Pons (tissue), 1 donor: ENCODE results near the gene SLC29A3.

Experiments used
- DNase-seq: peaks from one replicate; pipeline ENCODE4 v3.0.0-alpha.2; 2016; ENCODE audit warnings: low spot score

SLC29A3 gene

GRCh38 chr10:71321386-71321785 lies 2.3 kb downstream of the SLC29A3 start:
- DNase-seq = no peak

GRCh38 chr10:71323407-71323806 lies 4.3 kb downstream of the SLC29A3 start:
- peak; percentile 31 for DNase-seq

DNA sequence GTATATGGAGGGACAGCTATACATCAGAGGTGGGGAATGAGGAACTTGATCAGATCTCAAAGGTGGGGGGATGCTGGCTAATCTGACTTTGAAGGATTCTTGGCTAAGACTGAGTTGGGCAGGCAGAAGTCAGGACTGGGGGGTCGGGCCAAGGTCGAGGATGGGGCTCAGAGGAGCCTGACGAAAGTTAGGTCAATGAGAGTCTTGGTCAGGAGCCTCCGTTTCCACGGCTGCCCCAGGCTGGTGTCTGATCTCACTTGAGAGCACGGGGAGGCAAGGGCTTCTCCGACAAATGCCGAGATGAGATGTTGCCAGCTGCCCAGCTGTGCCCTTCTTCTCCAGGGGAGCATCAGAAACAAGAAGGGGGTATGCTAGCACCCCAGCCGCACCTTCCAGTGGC lies 5.7 kb downstream of the SLC29A3 start:
- no peak for DNase-seq

DNA sequence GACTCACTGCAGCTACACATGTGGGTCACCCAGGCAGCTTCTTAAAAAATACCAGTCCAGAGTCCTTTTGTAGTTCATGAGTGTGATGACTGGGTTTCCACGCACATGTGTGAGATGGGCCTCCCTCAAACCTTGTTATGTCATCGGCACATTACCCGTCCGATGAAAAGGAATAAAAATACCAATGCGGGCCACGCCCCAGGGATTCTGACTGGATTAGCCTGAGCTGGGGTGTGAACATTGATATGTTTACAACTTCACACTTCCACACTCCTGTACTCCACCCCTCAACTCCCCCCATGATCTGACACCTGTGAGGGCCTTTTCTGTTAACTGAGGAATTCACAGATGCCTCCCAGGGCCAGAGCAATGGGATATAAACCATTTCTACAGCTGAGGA lies 6.2 kb downstream of the SLC29A3 start:
- no peak for DNase-seq

DNA sequence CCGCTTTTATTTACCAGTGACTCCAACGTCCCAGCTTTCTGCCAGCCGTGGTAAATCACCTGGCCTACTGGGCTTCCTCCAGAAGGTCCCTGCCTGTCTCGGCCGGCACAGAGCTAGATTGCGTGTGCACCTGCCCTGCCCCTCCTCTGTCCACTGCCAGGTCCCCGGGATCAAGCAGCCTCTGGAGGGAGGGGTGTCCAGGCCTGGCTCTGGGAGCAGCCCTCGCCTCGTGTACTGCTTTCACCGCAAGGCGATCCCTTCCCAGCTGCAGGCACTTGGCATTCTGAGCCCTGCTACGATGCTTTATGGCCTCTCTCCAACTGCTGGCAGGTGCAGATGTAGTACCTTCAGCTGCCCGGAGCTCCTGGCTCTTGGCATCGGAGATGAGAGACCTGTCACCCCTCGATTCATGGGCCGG lies 7.4 kb downstream of the SLC29A3 start:
- no peak for DNase-seq

- DNase-seq = no peak
Measured at GRCh38 chr10:71330789-71331404, 11.8 kb downstream of the SLC29A3 start.

GRCh38 chr10:71331736-71332135 lies 12.7 kb downstream of the SLC29A3 start:
- DNase-seq = no peak

DNA sequence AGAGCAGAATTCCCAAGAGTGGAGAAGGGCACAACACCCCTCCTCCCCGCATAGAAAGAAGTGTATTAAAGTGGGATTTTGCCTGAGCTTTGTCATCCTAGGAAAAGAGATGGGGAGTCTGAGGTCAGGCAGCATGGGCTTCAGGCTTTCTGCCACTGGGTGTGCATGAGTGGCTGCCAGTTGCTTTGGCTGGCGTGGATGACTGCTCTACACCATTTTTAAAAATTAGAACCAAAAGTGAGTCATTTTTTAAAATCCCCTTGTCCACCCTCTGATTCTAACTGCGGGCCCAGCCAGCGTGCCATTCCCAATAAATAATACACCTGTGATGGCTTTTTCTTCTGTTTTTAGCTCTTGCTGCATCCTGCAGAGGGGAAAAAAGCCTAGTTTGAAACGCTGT lies 13.4 kb downstream of the SLC29A3 start:
- DNase-seq = no peak

GRCh38 chr10:71333129-71333887 lies 14.2 kb downstream of the SLC29A3 start:
- peak; percentile 63 for DNase-seq

DNA sequence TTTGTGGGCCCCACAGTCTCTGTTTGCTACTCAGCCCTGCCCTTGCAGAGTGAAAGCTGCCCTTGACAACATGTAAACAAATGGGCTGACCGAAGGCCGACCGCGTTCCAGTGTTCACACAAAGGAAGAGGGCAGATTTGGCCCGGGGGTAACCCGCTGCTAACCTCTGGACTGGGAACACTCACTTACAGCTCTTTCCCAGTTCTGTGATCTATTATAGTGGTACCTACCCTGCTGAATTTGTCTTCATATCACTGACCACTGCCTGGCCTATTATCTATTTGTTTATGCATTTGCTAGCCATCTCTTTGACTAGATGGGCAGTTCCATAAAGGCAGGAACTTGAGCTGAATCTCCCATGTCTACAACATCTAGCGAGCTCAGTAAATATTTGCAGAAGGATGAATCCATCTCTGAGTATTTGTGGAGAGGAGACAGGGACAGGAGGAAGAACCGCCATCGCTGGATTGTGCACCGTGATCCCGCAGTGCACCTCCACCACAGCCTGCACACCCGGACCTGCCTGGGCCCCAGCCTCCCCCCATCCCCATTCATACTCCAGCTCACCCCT lies 15.2 kb downstream of the SLC29A3 start:
- no peak for DNase-seq

- DNase-seq = no peak
Measured at GRCh38 chr10:71335173-71335708, 16.2 kb downstream of the SLC29A3 start.

DNA sequence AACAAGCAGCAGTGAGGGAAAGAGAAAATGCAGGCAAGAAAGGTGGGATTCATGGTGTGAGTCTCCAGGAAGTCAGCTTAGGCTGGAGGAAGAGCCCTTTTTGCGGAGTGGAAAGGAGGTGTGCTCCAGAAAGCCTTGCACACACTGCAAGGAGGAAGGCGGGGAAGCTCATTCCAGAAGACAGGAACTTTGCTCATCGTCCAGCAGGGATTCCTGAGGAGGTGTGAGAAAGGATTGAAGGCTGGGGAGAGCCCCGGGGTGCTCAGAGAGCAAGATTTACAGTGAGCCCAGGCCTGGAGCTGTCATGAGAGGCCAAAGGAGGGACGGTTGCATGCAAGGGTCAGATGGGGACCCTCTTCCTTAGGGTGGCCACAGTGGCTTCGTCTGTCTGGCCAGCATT lies 17.6 kb downstream of the SLC29A3 start:
- no peak for DNase-seq

DNA sequence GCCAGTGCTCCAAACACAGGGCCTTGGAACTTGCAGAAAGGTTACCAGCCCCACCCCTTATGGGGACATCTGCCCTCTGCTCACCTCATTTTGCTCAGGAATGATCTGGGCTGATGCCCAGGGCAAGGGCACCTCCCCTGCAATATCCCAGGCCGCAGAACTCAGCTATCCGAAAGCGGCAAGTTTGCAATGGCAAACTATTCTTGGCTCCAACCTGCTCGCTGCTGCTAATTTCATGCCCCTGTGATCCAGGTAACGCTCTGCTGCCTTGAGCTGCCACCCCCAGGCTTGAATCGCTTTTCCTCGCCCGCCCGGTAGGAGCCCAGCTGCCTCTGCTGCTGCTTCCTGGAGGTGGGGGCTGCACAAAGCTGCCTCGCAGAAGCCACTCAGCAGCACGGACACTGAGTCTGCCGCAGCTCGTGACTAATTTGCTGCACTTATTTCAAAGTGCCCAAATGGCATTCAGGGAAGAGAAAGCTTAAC lies 18.2 kb downstream of the SLC29A3 start:
- DNase-seq = no peak

DNA sequence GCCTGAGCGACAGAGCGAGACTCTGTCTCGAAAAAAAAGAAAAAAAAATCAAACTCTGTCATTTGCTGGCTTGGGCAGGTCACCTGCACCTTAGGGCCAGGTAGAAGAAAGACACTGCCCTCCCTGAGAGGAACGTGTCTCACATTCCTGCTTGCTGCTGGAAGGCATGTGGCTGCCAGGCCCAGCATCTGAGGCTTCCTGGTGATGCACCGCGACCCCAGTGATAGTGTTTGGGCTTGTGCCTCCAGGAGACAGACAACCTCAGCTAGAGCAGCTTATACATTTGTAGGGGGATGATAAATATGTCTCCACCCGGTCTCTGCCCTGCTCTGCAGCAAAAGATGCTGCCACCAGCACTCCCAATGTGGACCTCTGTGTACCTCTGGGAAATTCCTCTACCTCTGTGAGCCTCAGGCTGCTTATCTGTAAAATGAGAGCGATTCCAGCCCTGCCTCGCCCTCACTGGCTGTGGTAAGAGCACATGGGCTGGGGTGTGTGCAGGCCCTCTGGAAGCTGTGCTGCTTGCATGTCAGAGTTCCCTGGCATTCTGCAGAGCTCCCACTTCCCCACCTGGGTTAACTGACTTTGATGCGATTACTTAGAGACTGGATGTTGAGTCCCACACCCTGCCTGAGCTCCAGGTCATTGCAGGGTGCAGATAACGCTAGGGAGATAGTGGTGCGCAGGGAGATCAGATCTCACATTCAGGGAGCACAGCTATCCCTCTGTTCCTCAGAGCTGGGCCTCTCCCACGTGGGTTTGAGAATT lies 19.9 kb downstream of the SLC29A3 start:
- no peak for DNase-seq

DNA sequence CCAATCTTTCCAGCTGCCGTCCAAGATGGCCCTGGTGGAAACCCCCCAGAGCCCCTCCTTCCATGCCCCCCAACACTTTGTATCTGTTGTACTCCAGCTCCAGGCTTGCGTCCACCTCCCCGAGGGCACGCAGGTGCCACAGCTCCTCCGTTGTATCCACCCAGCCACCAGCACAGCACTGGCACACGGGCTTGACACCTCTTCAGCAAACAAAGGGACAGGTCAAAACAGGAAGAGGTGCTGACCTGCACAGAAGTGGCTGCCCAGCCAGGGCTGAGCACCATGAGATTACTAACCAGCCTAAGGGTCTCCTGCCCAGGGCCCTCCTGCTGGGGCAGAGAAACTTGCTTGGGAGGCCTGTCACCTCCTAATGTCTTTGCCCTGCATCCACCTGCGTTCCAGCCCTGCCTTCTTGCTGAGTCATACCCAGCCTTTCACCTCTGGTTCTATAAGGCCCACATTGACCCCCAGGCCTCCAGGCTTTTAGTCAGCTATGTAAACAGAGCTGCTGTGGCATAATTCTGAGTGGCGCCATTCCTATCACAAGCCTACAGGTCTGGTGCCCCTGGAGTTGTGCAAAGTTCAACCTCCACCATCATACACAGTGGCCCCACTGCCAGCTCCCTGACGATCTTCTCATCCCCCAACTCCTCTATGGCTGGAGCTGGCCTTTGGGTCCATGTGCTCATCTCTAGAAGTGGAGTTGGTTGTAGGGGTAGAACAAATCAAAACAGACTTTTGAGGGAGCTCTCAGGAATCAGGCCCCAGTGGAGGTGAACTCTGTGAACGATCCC lies 20.9 kb downstream of the SLC29A3 start:
- no peak for DNase-seq

GRCh38 chr10:71342573-71343391 lies 23.7 kb downstream of the SLC29A3 start:
- no peak for DNase-seq

- peak; percentile 73 for DNase-seq
Measured at GRCh38 chr10:71343392-71343773, 24.3 kb downstream of the SLC29A3 start.

DNA sequence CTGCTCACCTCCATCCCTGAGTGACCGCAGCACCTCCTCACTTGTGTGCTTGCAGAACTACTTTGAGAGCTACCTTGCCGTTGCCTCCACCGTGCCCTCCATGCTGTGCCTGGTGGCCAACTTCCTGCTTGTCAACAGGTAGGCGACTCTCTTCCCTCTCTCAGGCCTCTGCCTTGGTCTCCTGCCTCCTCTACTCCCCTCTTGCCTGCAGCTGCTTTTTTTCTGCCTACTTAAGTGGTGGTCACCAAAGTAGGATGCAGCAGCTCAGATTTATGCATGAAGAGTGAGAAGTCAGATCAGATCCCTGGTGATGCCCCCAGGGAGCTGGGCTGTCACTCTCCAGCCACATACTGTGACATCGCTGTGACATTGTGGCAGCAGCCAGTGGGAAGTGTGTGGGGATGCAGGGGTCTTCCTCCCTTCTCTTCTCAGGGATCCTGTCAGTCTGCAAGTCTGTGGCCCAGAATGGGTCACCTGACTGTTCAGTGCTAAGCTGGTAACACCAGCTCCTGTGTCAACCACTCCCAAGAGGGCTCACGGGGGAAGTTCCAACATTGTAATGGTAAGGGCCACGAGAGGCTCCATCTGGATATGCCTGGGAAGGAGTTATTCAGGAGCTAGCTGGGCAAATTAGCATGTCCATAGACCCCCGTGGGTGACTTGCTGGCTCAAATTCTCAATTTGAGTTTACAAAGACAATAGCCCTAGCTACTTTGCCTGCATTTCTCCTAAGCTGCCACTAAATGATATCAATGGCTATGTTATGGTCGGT lies 25.3 kb downstream of the SLC29A3 start:
- DNase-seq = no peak

DNA sequence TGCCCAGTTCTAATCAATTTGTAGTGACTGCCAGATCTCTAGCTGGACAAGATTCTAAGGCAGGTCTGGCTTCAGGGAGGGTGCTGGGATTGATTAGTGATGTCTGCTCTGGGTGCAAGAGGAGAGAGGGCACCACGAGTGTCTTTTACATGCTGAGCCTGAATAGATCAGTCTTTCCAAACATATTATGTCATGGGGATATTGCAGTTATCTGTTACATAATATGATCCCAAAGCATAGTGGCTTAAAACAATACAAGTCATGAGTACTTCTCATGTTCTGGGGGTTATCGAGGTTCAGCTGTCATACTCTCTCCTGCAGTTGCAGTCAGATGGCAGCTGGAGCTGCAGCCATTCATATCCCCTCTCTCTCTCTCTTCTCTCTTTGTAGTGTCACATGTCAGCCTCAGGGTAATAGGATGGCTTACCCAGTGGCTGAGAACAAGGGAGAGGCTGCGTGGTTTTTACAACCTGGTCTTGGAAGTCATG lies 26.0 kb downstream of the SLC29A3 start:
- DNase-seq = no peak

DNA sequence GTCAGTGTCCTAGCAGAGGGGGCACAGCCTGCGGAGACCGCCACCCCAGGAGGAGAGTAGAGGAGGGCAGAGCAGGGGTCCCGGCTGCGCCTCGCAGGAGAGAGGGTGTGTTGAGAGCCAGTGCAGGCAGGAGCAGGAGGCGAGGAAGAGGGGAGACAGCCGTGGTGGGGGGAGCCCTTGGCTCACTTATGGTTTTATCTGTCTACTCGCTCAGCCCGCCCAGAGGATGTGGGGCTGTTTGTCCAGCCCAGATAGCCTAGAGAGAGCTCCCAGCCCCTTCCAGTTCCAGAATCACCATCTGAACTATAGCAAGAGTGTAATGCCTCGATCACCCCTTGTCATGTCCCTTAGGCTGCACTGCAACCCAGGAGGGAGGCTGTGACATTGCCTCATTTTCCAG lies 26.6 kb downstream of the SLC29A3 start:
- no peak for DNase-seq
